NCI-H1105 treated with DMSO at 0.1 percent for 48 hours (cell line): ENCODE results near the gene C17orf75.
"Not testable (repeated sequence)": the region's sequence is repeated elsewhere in the genome, so short reads cannot be mapped to it uniquely, and the experiment has no call there.

Experiments
- DNase-seq: peaks from one replicate; lab custom pipeline; 2025; lab: John Stamatoyannopoulos, UW

The C17orf75 gene

GRCh38 chr17:32341857-32342602 lies at the start of gene C17orf75:
Gene C17orf75, minus strand, starts transcription at chr17:32342173. Its CDS starts 34 bp downstream, at chr17:32342139.
- DNase-seq, result peak; percentile 79

GRCh38 chr17:32388613-32389459 lies 46.9 kb upstream of the C17orf75 start:
- DNase-seq, result no peak

- not testable (repeated sequence) for DNase-seq
Observed at GRCh38 chr17:32388128-32388527, 46.2 kb upstream of the C17orf75 start.

GRCh38 chr17:32386844-32387243 lies 44.9 kb upstream of the C17orf75 start:
- no peak for DNase-seq

- DNase-seq, result no peak
Observed at GRCh38 chr17:32385971-32386370, 44.0 kb upstream of the C17orf75 start.

- no peak for DNase-seq
Observed at GRCh38 chr17:32385121-32385520, 43.1 kb upstream of the C17orf75 start.

GRCh38 chr17:32383926-32384434 lies 42.0 kb upstream of the C17orf75 start:
- DNase-seq, result no peak

- DNase-seq, result no peak
Observed at GRCh38 chr17:32382526-32383223, 40.7 kb upstream of the C17orf75 start.

- no peak for DNase-seq
Observed at GRCh38 chr17:32370426-32370825, 28.5 kb upstream of the C17orf75 start.

GRCh38 chr17:32361270-32361669 lies 19.3 kb upstream of the C17orf75 start:
- DNase-seq, result no peak

GRCh38 chr17:32357615-32358014 lies 15.6 kb upstream of the C17orf75 start:
- no peak for DNase-seq

- no peak for DNase-seq
Observed at GRCh38 chr17:32356750-32357149, 14.8 kb upstream of the C17orf75 start.

GRCh38 chr17:32356378-32356743 lies 14.4 kb upstream of the C17orf75 start:
- DNase-seq, result no peak

- DNase-seq, result no peak
Observed at GRCh38 chr17:32355649-32356377, 13.8 kb upstream of the C17orf75 start.

- DNase-seq, result not testable (repeated sequence)
Observed at GRCh38 chr17:32352734-32353133, 10.8 kb upstream of the C17orf75 start.

GRCh38 chr17:32350666-32351418 lies 8.9 kb upstream of the C17orf75 start:
- DNase-seq, result peak; percentile 62

GRCh38 chr17:32349854-32350665 lies 8.1 kb upstream of the C17orf75 start, which contains the start of gene ZNF207:
Gene ZNF207, plus strand, starts transcription at chr17:32350157. Its CDS starts 129 bp downstream, at chr17:32350286.
- DNase-seq, result peak; percentile 97

GRCh38 chr17:32349503-32349853 lies 7.5 kb upstream of the C17orf75 start:
- no peak for DNase-seq

- no peak for DNase-seq
Observed at GRCh38 chr17:32348483-32348800, 6.5 kb upstream of the C17orf75 start.

GRCh38 chr17:32345951-32346600 lies 4.1 kb upstream of the C17orf75 start:
- no peak for DNase-seq
